Articular chondrocyte of knee joint (primary cell): ENCODE data around the gene THOC1. TPM values are rescaled to one million over a fixed set of nuclear protein-coding genes. Genes with fewer than 3 reads are reported as not detected.

Experiments used
- total RNA-seq: library from RNA; depleted of rRNA; stranded (reverse); fragments of >200 nt; gene quantifications from 2 replicates; pipeline ENCODE4 v1.2.3, GENCODE V29; 2012

THOC1 gene
- 47.1 and 56.7 TPM in 2 replicates for total RNA-seq

GRCh38 chr18:267688-268552, at the start of gene THOC1:
Gene THOC1, minus strand, starts transcription at chr18:268047. Its CDS starts 28 bp downstream, at chr18:268019.

Other genes starting within 250 kb of the THOC1 start
- gene TUBB8B, start 218.4 kb downstream of the THOC1 start, total RNA-seq = not detected in 2 replicates
- 24.5 and 32.3 TPM in 2 replicates for gene USP14, start 109.5 kb downstream of the THOC1 start, total RNA-seq
- gene COLEC12, start 232.7 kb upstream of the THOC1 start, total RNA-seq = 28.0 and 38.5 TPM in 2 replicates